LNCAP (cell line): ENCODE measurements around the gene EIF1AD.

Experiments
- CTCF ChIP-seq: fragments of 450-650 bp; IDR thresholded peaks from 2 replicates; pipeline ENCODE4 v1.5.1; 2017; ENCODE audit warnings: mild to moderate bottlenecking

EIF1AD gene

GRCh38 chr11:65958291-65958690, 43.7 kb downstream of the EIF1AD start:
- no peak for TF ChIP-seq CTCF

GRCh38 chr11:65954771-65955170, 47.2 kb downstream of the EIF1AD start:
- TF ChIP-seq CTCF: no peak

- no peak for TF ChIP-seq CTCF
Measured at GRCh38 chr11:65953471-65953870, 48.5 kb downstream of the EIF1AD start.

GRCh38 chr11:65952052-65952521, 49.9 kb downstream of the EIF1AD start:
- no peak for TF ChIP-seq CTCF

- TF ChIP-seq CTCF: no peak
Measured at GRCh38 chr11:65947603-65948125, 54.3 kb downstream of the EIF1AD start.

GRCh38 chr11:65947133-65947532, 54.8 kb downstream of the EIF1AD start:
- TF ChIP-seq CTCF: no peak

- TF ChIP-seq CTCF: no peak
Measured at GRCh38 chr11:65946655-65947054, 55.3 kb downstream of the EIF1AD start.
